ENCODE measurements around the gene EFCAB12. TPM values are rescaled to one million over a fixed set of nuclear protein-coding genes. Genes with fewer than 3 reads are reported as not detected.

Gene EFCAB12
- total and polyA plus RNA-seq, 2 donors (not counting 3 experiments of a cell fraction or from before 2014, with no cell fraction given): 0.15 to 0.49 TPM

DNA sequence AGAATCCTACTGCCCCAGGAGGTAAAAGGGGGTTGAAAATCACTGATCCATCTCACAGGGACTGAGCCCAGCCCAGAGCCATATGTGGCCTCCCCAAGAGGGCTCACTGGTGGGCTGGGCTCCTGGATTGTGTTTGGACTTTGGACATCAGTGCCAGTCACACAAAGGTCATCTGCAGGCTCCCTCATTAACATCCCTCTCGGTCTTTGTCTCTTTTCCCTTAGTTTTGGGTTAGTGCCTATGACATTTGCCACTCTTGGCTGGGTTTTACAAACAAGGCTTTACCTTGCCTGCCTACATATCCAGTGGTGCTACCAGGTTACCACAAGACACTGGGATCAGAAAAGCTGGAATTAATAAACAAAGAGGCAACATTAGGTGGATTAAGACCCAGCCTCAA, 39.5 kb upstream of the EFCAB12 start:
- Histone ChIP-seq H3K27ac (ENCODE audit: insufficient read depth, low read depth, low read length) (no peak overlapping the region), H4K20me1 (replicated peaks; ENCODE audit: control insufficient read depth, extremely low read depth, insufficient read depth, low read length) (no peaks in the 10 kb centered on the region), H3K9me3 (replicated peaks; ENCODE audit: control insufficient read depth, insufficient read depth, low read length) (no peaks in the 10 kb centered on the region), H3K9ac (replicated peaks; ENCODE audit: extremely low read depth, insufficient read depth, low read length) (no peak overlapping the region), H3K36me3 (ENCODE audit: control insufficient read depth in 2 of 2, extremely low read depth in 1 of 2, insufficient read depth in 2 of 2, low read length in 2 of 2) (peaks cover 4 to 13% of the 10 kb centered on the region in 2 experiments), H3K27me3 (ENCODE audit: control insufficient read depth in 2 of 2, insufficient read depth in 2 of 2, low read length in 2 of 2) (no peaks in the 10 kb centered on the region), H2AFZ (ENCODE audit: low read depth, low read length) (no peak overlapping the region), H3K4me2 (ENCODE audit: insufficient read depth, low read length) (no peak overlapping the region), H3K4me3 (replicated peaks in 1 of 3; ENCODE audit: insufficient read depth in 1 of 3, low read depth in 1 of 3, low read length in 3 of 3) (no peak overlapping the region), H3K4me1 (ENCODE audit: control insufficient read depth, extremely low read depth, insufficient read depth, low read length) (no peaks in the 10 kb centered on the region), H3K79me2 (ENCODE audit: control insufficient read depth, insufficient read depth, low read length) (no peaks in the 10 kb centered on the region), H3K9me1 (replicated peaks; ENCODE audit: control insufficient read depth, extremely low read depth, insufficient read depth, low read length) (no peaks in the 10 kb centered on the region)
- dilution Hi-C loops (cut with MboI; ENCODE audit: extremely low pct_ligation_motif_present, low sequenced_read_pairs) (no loop called here), intact Hi-C loops (cut with micrococcal nuclease) (no loop called here)
- no peak for FAIRE-seq
- DNase-seq (ENCODE audit: low read depth, low spot score): no peak
- no peak for TF ChIP-seq POLR2A (IDR thresholded peaks at IDR 0.05; ENCODE audit: low read depth, low read length)
- BruUV-seq (replicated peaks): no TSS peak
- ChIA-PET CTCF (interaction anchor here (3.5 kb wide), 1 partner anchor 85 kb away, joined by 9 read pairs; no protein-coding TSS in a partner anchor), POLR2A (no interaction called here)

DNA sequence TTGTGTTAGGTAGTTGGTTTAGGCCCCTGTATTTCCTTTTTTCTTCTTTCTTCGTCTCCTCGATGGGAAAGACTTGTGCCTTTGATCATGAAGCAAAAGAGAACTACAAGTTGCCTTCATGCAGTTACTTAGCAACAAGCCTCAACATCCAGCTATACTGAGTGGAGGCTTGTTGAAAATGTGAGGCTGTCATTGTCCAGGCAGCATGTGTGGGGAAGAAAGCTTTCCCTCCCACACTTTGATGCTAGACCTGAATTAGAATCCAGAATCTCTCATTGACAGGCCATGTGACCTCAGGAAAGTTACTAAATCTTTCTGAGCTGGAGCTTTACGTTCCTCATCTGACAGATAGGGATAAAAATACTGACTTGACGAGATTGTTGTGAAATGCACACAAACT, 35.3 kb upstream of the EFCAB12 start:
- Histone ChIP-seq H3K4me2 (ENCODE audit: insufficient read depth, low read length) (no peak overlapping the region), H3K79me2 (ENCODE audit: control insufficient read depth, insufficient read depth, low read length) (no peaks in the 10 kb centered on the region), H3K27ac (ENCODE audit: insufficient read depth, low read depth, low read length) (no peak overlapping the region), H2AFZ (ENCODE audit: low read depth, low read length) (no peak overlapping the region), H4K20me1 (replicated peaks; ENCODE audit: control insufficient read depth, extremely low read depth, insufficient read depth, low read length) (no peaks in the 10 kb centered on the region), H3K4me3 (replicated peaks in 1 of 3; ENCODE audit: insufficient read depth in 1 of 3, low read depth in 1 of 3, low read length in 3 of 3) (no peak overlapping the region), H3K27me3 (ENCODE audit: control insufficient read depth in 2 of 2, insufficient read depth in 2 of 2, low read length in 2 of 2) (no peaks in the 10 kb centered on the region), H3K36me3 (ENCODE audit: control insufficient read depth in 2 of 2, extremely low read depth in 1 of 2, insufficient read depth in 2 of 2, low read length in 2 of 2) (peaks cover 0 to 7% of the 10 kb centered on the region in 2 experiments), H3K9me1 (replicated peaks; ENCODE audit: control insufficient read depth, extremely low read depth, insufficient read depth, low read length) (no peaks in the 10 kb centered on the region), H3K9me3 (replicated peaks; ENCODE audit: control insufficient read depth, insufficient read depth, low read length) (no peaks in the 10 kb centered on the region), H3K4me1 (ENCODE audit: control insufficient read depth, extremely low read depth, insufficient read depth, low read length) (no peaks in the 10 kb centered on the region), H3K9ac (replicated peaks; ENCODE audit: extremely low read depth, insufficient read depth, low read length) (no peak overlapping the region)
- intact Hi-C loops (cut with micrococcal nuclease): no loop called here
- dilution Hi-C loops (cut with MboI; ENCODE audit: extremely low pct_ligation_motif_present, low sequenced_read_pairs): no loop called here
- BruUV-seq (replicated peaks): no TSS peak
- FAIRE-seq: no peak
- ChIA-PET POLR2A (no interaction called here), CTCF (interaction anchor here (1.0 to 1.3 kb wide), 2 partner anchors 11 to 80 kb away, joined by 3 to 8 read pairs; no protein-coding TSS in a partner anchor)
- DNase-seq (ENCODE audit: low read depth, low spot score): no peak
- TF ChIP-seq JUN (IDR thresholded peaks at IDR 0.05; ENCODE audit: borderline replicate concordance, insufficient read depth, insufficient read length, low read depth) (no peak), GATA2 (IDR thresholded peaks at IDR 0.05; ENCODE audit: insufficient read depth, insufficient read length, low read depth, low read length) (no peak), POLR2A (IDR thresholded peaks at IDR 0.05; ENCODE audit: low read depth, low read length) (no peak), FOS (IDR thresholded peaks at IDR 0.05; ENCODE audit: borderline replicate concordance, insufficient read depth, low read length) (no peak), MYC (IDR thresholded peaks at IDR 0.05; ENCODE audit: low read depth, low read length) (no peak), EZH2 (IDR thresholded peaks at IDR 0.05; ENCODE audit: borderline replicate concordance, low read depth, low read length, severe bottlenecking) (no peak), MAX (IDR thresholded peaks at IDR 0.05; ENCODE audit: insufficient read depth, insufficient read length) (no peak), POLR2AphosphoS5 (IDR thresholded peaks at IDR 0.05; ENCODE audit: insufficient read depth, low read depth, low read length) (no peak)
- TF ChIP-seq, protein P1, sequence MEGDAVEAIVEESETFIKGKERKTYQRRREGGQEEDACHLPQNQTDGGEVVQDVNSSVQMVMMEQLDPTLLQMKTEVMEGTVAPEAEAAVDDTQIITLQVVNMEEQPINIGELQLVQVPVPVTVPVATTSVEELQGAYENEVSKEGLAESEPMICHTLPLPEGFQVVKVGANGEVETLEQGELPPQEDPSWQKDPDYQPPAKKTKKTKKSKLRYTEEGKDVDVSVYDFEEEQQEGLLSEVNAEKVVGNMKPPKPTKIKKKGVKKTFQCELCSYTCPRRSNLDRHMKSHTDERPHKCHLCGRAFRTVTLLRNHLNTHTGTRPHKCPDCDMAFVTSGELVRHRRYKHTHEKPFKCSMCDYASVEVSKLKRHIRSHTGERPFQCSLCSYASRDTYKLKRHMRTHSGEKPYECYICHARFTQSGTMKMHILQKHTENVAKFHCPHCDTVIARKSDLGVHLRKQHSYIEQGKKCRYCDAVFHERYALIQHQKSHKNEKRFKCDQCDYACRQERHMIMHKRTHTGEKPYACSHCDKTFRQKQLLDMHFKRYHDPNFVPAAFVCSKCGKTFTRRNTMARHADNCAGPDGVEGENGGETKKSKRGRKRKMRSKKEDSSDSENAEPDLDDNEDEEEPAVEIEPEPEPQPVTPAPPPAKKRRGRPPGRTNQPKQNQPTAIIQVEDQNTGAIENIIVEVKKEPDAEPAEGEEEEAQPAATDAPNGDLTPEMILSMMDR (IDR thresholded peaks at IDR 0.05; ENCODE audit: extremely low read depth in 1 of 2, insufficient read depth in 1 of 2, low read depth in 1 of 2, low read length in 2 of 2): no peak

Measured in endothelial cell of umbilical vein (primary cell).